GM12878 (cell line): ENCODE results near the gene ZFP64. TPM values are rescaled to one million over a fixed set of nuclear protein-coding genes. Genes with fewer than 3 reads are reported as not detected.
"Not testable (repeated sequence)": the region's sequence is repeated elsewhere in the genome, so short reads cannot be mapped to it uniquely, and the experiment has no call there.

ENCODE experiments used
- ATAC-seq: fragments of 200-7000 bp; cut with Tn5 transposase; 3 replicates; pipeline ENCODE4 v1.9.1; 2020; ENCODE audit warnings: mild to moderate bottlenecking, moderate library complexity
- BruUV-seq: library from RNA; stranded (reverse); fragments of 400-500 nt; replicated peaks from 2 replicates; lab custom pipeline; 2021; lab: Mats Ljungman, UMichigan
- CTCF ChIA-PET: fragments of 300-600 bp; sonication (Branson Sonifier 250); formaldehyde crosslinking; extraction: SDS; loops from one replicate; lab custom pipeline; 2021; ENCODE audit warnings: inconsistent platforms; lab: Yijun Ruan, JAX
- POLR2A ChIA-PET: fragments of 350-600 bp; formaldehyde crosslinking; extraction: SDS; loops from one replicate; lab custom pipeline; 2021; ENCODE audit warnings: inconsistent platforms; lab: Charles Lee
- RAD21 ChIA-PET: fragments of 300-600 bp; sonication (Branson Sonifier 250); formaldehyde crosslinking; loops from one replicate; lab custom pipeline; 2023; ENCODE audit warnings: antibody characterized with exemption; ENCODE audit not compliant: unreplicated experiment; lab: Charles Lee
- SMC1A ChIA-PET: fragments of 300-600 bp; sonication (Branson Sonifier 250); formaldehyde crosslinking; loops from one replicate; lab custom pipeline; 2023; ENCODE audit not compliant: unreplicated experiment, uncharacterized antibody; lab: Charles Lee
- DNase-seq: peaks from one replicate; pipeline ENCODE4 v3.0.0-alpha.2; 2011; ENCODE audit warnings: low read depth, low spot score
- FAIRE-seq: peaks from 3 replicates; lab custom pipeline; 2011; peaks lifted over from hg19 to GRCh38; lab: Jason Lieb, UNC
- H2AFZ ChIP-seq: 2 replicates; pipeline ENCODE4 v1.6.0; 2011; ENCODE audit warnings: low read depth, low read length, control low read depth; ENCODE audit not compliant: control insufficient read depth
- H3K27ac ChIP-seq: 2 replicates; pipeline ENCODE4 v1.5.1; 2011; ENCODE audit warnings: control low read depth; ENCODE audit not compliant: control insufficient read depth, insufficient read depth
- H3K27me3 ChIP-seq, 2 experiments: replicated peaks in 1 of 2; 2 replicates each; pipeline versions ENCODE4 v1.6.0 to v1.6.1; 2011; ENCODE audit warnings: low read length in 1 of 2; ENCODE audit not compliant: control insufficient read depth in 2 of 2, insufficient read depth in 2 of 2
- H3K36me3 ChIP-seq, 2 experiments: 2 replicates each; pipeline ENCODE4 v1.5.1; 2011; ENCODE audit warnings: low read length in 1 of 2; ENCODE audit not compliant: control insufficient read depth in 2 of 2, insufficient read depth in 2 of 2
- H3K4me1 ChIP-seq: 2 replicates; pipeline ENCODE4 v1.6.1; 2011; ENCODE audit warnings: mild to moderate bottlenecking, low read length, moderate library complexity, mixed read lengths; ENCODE audit not compliant: control insufficient read depth, insufficient read depth
- H3K4me2 ChIP-seq: 2 replicates; pipeline ENCODE4 v1.6.0; 2011; ENCODE audit warnings: control low read depth; ENCODE audit not compliant: control insufficient read depth, insufficient read depth
- H3K4me3 ChIP-seq: fragments of 200-600 bp; sonication (generic); 2 replicates; pipeline ENCODE4 v1.5.1; 2016
- H3K79me2 ChIP-seq: 2 replicates; pipeline ENCODE4 v1.6.0; 2011; ENCODE audit warnings: low read length; ENCODE audit not compliant: control insufficient read depth, insufficient read depth
- H3K9ac ChIP-seq: 2 replicates; pipeline ENCODE4 v1.8.0; 2011; ENCODE audit warnings: low read length, control low read depth, mixed read lengths; ENCODE audit not compliant: control insufficient read depth, insufficient read depth
- H3K9me3 ChIP-seq: replicated peaks from 3 replicates; pipeline ENCODE4 v1.5.1; 2011; ENCODE audit warnings: mild to moderate bottlenecking, low read length; ENCODE audit not compliant: control insufficient read depth, insufficient read depth
- H4K20me1 ChIP-seq: 2 replicates; pipeline ENCODE4 v1.6.0; 2011; ENCODE audit not compliant: control insufficient read depth, insufficient read depth
- JUNB ChIP-seq: IDR thresholded peaks from 2 replicates; pipeline ENCODE4 v1.6.1; 2016; ENCODE audit warnings: antibody characterized with exemption, mild to moderate bottlenecking
- MEF2B ChIP-seq: fragments of 450-650 bp; IDR thresholded peaks from 2 replicates; pipeline ENCODE4 v1.6.1; 2018; ENCODE audit warnings: mild to moderate bottlenecking, moderate library complexity; ENCODE audit not compliant: partially characterized antibody, poor library complexity, severe bottlenecking
- NRF1 ChIP-seq: conservative IDR thresholded peaks from 2 replicates; pipeline ENCODE4 v1.6.1; 2011; ENCODE audit warnings: mild to moderate bottlenecking, low read depth, low read length, improper control_type of control experiment
- ZNF384 ChIP-seq: IDR thresholded peaks from 2 replicates; pipeline ENCODE4 v1.6.1; 2012; ENCODE audit warnings: low read depth, mild to moderate bottlenecking, low read length, improper control_type of control experiment, borderline replicate concordance
- WGBS: methylation state at CpG from one replicate; pipeline ENCODE4 v1.1.6; 2016; ENCODE audit warnings: low lambda C conversion rate; ENCODE audit not compliant: insufficient replicate concordance, insufficient coverage; ENCODE audit errors: missing lambda C conversion rate; 5-methylcytosine and 5-hydroxymethylcytosine counted together
- in situ Hi-C: fragments of 300-500 bp; cut with MboI; formaldehyde crosslinking; loops from 9 replicates; pipeline ENCODE4 v1.14.3; 2018; ENCODE audit warnings: mixed read lengths
- intact Hi-C: fragments of 100-400 bp; cut with micrococcal nuclease; formaldehyde crosslinking; loops from one replicate; pipeline ENCODE4 v1.14.2; 2022; ENCODE audit not compliant: unreplicated experiment
- polyA plus RNA-seq, 11 experiments: library from polyadenylated mRNA; depleted of rRNA in 4 of 11; unstranded in 6 of 11; stranded (reverse) in 5 of 11; fragments of >200 nt; fragmentation: Nextera tagmentation in 4 of 11; fragmentation: Illumina TruSeq in 1 of 11; extraction: Ambion mirVana in 4 of 11; extraction: Trizol in 1 of 11; gene quantifications; 1 replicate in 1 of 11; 2 replicates in 10 of 11; pipeline versions ENCODE4 v1.2.1 to v1.2.3, GENCODE V29; 2011 to 2016; ENCODE audit warnings: inconsistent platforms in 2 of 11, missing spikeins in 2 of 11, low read depth in 1 of 11
- total RNA-seq, 4 experiments: library from RNA; depleted of rRNA in 3 of 4; stranded (reverse); fragments of >200 nt in 3 of 4; fragmentation: Illumina TruSeq in 1 of 4; extraction: Trizol in 1 of 4; gene quantifications; 2 replicates each; pipeline versions ENCODE4 v1.2.1 to v1.2.3, GENCODE V29; 2013 to 2021
- TF ChIP-seq, protein P1 (sequence below): fragments of 450-650 bp; IDR thresholded peaks from 2 replicates; pipeline ENCODE4 v1.6.1; 2016; ENCODE audit warnings: mild to moderate bottlenecking

The ZFP64 gene
- total and polyA plus RNA-seq, 10 of the 15 experiments (the other 5 are each of a cell fraction or from before 2014, with no cell fraction given), result 2.3 to 21.8 (median 11.8) TPM

DNA sequence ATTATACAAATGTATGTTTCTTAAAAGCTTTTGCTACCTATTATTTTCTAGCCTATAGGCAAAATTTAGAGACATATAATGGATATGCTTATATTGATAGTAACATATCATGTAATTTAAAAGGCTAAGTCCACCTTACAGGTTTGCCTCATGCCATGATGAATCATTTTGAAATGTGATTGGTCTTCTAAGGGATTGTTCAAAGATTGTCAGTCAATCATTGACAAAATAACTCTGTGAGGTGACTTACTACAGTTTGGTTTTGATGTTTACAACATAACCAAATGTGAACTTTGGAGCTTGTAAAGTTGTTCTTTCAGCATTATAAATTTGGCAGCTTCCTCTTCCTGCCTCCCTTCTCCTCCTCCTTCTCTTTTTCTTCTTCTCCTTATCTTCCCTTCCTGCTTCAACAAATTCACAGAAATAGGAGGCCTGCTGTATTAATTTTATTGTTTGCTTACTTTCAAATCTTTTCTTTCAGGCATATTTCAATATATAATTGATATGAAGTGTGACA, 39.7 kb upstream of the ZFP64 start (continued):
- TF ChIP-seq, protein P1, sequence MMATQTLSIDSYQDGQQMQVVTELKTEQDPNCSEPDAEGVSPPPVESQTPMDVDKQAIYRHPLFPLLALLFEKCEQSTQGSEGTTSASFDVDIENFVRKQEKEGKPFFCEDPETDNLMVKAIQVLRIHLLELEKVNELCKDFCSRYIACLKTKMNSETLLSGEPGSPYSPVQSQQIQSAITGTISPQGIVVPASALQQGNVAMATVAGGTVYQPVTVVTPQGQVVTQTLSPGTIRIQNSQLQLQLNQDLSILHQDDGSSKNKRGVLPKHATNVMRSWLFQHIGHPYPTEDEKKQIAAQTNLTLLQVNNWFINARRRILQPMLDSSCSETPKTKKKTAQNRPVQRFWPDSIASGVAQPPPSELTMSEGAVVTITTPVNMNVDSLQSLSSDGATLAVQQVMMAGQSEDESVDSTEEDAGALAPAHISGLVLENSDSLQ, result peak; percentile 61
- no peak for TF ChIP-seq NRF1
- no peak for TF ChIP-seq MEF2B

DNA sequence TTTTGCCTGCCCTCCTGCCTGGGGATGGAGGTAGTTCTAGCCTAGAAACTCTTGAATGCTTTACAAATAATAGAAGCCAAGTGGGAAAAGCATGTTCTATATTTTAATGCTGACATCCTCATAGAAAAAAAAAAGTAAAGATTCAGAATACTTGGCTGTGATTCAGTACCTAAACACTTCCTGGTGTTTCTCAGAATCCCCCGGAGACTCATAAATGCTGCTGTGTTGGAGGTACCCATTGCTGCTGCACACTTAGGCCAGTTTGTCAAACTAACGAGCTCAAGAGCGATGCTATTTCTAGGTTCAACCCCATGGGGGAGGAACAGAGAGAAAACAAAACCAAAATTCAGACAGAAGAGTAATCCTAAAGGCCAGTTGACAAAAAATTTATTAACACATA, 38.8 kb upstream of the ZFP64 start:
- Histone ChIP-seq H3K4me2 (no peak overlapping the region), H3K36me3 (no peaks in the 10 kb centered on the region), H3K4me3 (no peak overlapping the region), H3K9me3 (no peaks in the 10 kb centered on the region), H3K27me3 (no peaks in the 10 kb centered on the region), H2AFZ (peak overlapping the region; percentile 53), H3K27ac (no peak overlapping the region), H4K20me1 (no peaks in the 10 kb centered on the region), H3K79me2 (no peaks in the 10 kb centered on the region), H3K9ac (no peak overlapping the region), H3K4me1 (no peaks in the 10 kb centered on the region; the same call in 1 of the 2 replicates)
- TF ChIP-seq MEF2B (peak; percentile 45), ZNF384 (0 out of 2 replicates have a peak, but pooled peaks have one; percentile 9), JUNB (no peak)
- no TSS peak for BruUV-seq
- ChIA-PET SMC1A (interaction anchor here (0.6 to 1.5 kb wide), 8 partner anchors 9 to 70 kb away, joined by 3 to 9 read pairs (median 4); partner anchors contain the start of gene ZFP64), RAD21 (interaction anchor here (1.4 to 2.4 kb wide), 3 partner anchors 51 to 102 kb away, joined by 3 to 9 read pairs (median 8); no protein-coding TSS in a partner anchor), CTCF (interaction anchor here (0.5 to 1.9 kb wide), 6 partner anchors 20 to 985 kb away, joined by 3 to 6 read pairs (median 4); partner anchors contain the start of gene ZFP64), POLR2A (interaction anchor here (0.5 to 1.2 kb wide), 6 partner anchors 24 to 613 kb away, joined by 3 to 6 read pairs (median 4); partner anchors contain the start of gene ZFP64)
- intact Hi-C loops (no loop called here), in situ Hi-C loops (no loop called here)
- peak; percentile 72 for ATAC-seq
- 47% methylated on average over 3 of the region's 3 CpGs for WGBS
- no peak for FAIRE-seq
- no peak for DNase-seq

DNA sequence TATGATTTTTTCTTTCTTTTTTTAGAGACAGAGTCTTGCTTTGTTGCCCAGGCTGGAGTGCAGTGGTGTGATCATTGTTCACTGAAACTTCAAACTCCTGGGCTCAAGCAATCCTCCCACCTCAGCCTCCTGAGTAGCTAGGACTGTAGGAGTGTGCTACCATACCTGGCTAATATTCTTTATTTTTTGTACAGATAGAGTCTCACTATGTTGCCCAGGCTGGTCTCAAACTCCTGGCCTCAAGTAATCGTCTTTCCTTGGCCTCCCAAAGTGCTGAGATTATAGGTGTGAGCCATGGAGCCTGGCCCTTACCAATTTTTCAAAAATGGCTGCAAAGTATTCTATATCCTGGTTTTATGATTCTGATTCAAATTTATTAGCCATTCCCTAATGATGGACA, 37.8 kb upstream of the ZFP64 start:
- in situ Hi-C loops, H3K36me3 ChIP-seq, H2AFZ ChIP-seq, DNase-seq, FAIRE-seq, intact Hi-C loops, H3K27me3 ChIP-seq, H3K4me3 ChIP-seq, H3K9ac ChIP-seq, H3K27ac ChIP-seq, H4K20me1 ChIP-seq, BruUV-seq, RAD21 ChIA-PET, H3K4me2 ChIP-seq, POLR2A ChIA-PET, CTCF ChIA-PET, SMC1A ChIA-PET, H3K4me1 ChIP-seq, H3K79me2 ChIP-seq, ATAC-seq, H3K9me3 ChIP-seq: not testable (repeated sequence)
- 0% methylated on average over 1 of the region's 1 CpG for WGBS
